ENCODE measurements around the gene ZNF275.
"Not testable (repeated sequence)": the region's sequence is repeated elsewhere in the genome, so short reads cannot be mapped to it uniquely, and the experiment has no call there.

ZNF275 gene

GRCh38 chrX:153312041-153312440, 21.9 kb upstream of the ZNF275 start:
- TF ChIP-seq CTCF (conservative IDR thresholded peaks at IDR 0.05; ENCODE audit: low read depth, low read length), result no peak
- no peak overlapping the region for H3K4me3 ChIP-seq (ENCODE audit: low read depth, low read length)
- no peak for DNase-seq (ENCODE audit: low read depth)

- TF ChIP-seq CTCF (conservative IDR thresholded peaks at IDR 0.05; ENCODE audit: low read depth, low read length), result no peak
- DNase-seq (ENCODE audit: low read depth), result no peak
Measured at GRCh38 chrX:153312842-153313241, 21.1 kb upstream of the ZNF275 start.

GRCh38 chrX:153317306-153317705, 16.6 kb upstream of the ZNF275 start:
- no peak for TF ChIP-seq CTCF (conservative IDR thresholded peaks at IDR 0.05; ENCODE audit: low read depth, low read length)
- H3K4me3 ChIP-seq (ENCODE audit: low read depth, low read length), result no peak overlapping the region
- DNase-seq (ENCODE audit: low read depth), result no peak

More at GRCh38 chrX:153312842-153313241, 21.1 kb upstream of the ZNF275 start:
- no peak overlapping the region for H3K4me3 ChIP-seq (ENCODE audit: low read depth, low read length)

GRCh38 chrX:153317996-153318722, 15.8 kb upstream of the ZNF275 start:
- no peak overlapping the region for H3K4me3 ChIP-seq (ENCODE audit: low read depth, low read length)
- DNase-seq (ENCODE audit: low read depth), result no peak
- TF ChIP-seq CTCF (conservative IDR thresholded peaks at IDR 0.05; ENCODE audit: low read depth, low read length), result no peak

GRCh38 chrX:153318811-153319210, 15.1 kb upstream of the ZNF275 start:
- H3K4me3 ChIP-seq (ENCODE audit: low read depth, low read length), result no peak overlapping the region
- no peak for TF ChIP-seq CTCF (conservative IDR thresholded peaks at IDR 0.05; ENCODE audit: low read depth, low read length)
- DNase-seq (ENCODE audit: low read depth), result no peak

- H3K4me3 ChIP-seq (ENCODE audit: low read depth, low read length), result no peak overlapping the region
- no peak for TF ChIP-seq CTCF (conservative IDR thresholded peaks at IDR 0.05; ENCODE audit: low read depth, low read length)
- DNase-seq (ENCODE audit: low read depth), result no peak
Measured at GRCh38 chrX:153319295-153320046, 14.5 kb upstream of the ZNF275 start.

- not testable (repeated sequence) for DNase-seq (ENCODE audit: low read depth); H3K4me3 ChIP-seq (ENCODE audit: low read depth, low read length)
Measured at GRCh38 chrX:153320047-153320443, 13.9 kb upstream of the ZNF275 start.

Measured in choroid plexus epithelial cell (primary cell).